GM12865 (cell line): Measurements from ENCODE around the gene PON1.
A peak's percentile ranks its signal among the peaks of the same experiment; 100 is the strongest.

Experiments used
- DNase-seq: peaks from one replicate; pipeline ENCODE4 v3.0.0; 2010; ENCODE audit warnings: low read depth
- H3K4me3 ChIP-seq: 2 replicates; pipeline ENCODE4 v1.5.1; 2011; ENCODE audit warnings: mild to moderate bottlenecking, low read depth, low read length, control low read depth
- TF ChIP-seq, protein P1 (sequence below): IDR thresholded peaks from 2 replicates; pipeline ENCODE4 v1.5.1; 2011; ENCODE audit warnings: low read length, control low read depth, low read depth, inconsistent platforms; ENCODE audit not compliant: insufficient read depth; ENCODE audit errors: missing control alignments

Gene PON1

DNA sequence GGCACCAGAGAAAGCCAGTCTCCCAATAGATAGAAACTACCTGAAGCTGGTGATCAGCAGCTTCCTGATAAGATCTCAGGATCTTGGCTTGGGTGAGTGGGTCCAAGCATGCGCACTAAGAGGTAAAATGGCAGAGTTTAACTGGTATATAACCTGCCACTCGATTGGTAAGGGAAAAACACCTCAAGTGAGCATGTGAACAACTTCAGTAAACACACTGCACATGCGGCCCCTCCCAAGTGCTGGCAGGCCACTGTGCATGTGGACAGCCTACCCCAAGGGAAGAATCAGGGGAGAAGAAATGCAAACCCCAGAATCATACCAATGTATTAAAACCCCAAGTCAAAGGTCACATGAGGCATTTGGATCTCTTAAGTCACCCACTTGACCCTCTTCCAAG is 17.7 kb upstream of the PON1 start:
- H3K4me3 ChIP-seq, result no peak overlapping the region
- DNase-seq, result no peak
- TF ChIP-seq, protein P1, sequence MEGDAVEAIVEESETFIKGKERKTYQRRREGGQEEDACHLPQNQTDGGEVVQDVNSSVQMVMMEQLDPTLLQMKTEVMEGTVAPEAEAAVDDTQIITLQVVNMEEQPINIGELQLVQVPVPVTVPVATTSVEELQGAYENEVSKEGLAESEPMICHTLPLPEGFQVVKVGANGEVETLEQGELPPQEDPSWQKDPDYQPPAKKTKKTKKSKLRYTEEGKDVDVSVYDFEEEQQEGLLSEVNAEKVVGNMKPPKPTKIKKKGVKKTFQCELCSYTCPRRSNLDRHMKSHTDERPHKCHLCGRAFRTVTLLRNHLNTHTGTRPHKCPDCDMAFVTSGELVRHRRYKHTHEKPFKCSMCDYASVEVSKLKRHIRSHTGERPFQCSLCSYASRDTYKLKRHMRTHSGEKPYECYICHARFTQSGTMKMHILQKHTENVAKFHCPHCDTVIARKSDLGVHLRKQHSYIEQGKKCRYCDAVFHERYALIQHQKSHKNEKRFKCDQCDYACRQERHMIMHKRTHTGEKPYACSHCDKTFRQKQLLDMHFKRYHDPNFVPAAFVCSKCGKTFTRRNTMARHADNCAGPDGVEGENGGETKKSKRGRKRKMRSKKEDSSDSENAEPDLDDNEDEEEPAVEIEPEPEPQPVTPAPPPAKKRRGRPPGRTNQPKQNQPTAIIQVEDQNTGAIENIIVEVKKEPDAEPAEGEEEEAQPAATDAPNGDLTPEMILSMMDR, result no peak

DNA sequence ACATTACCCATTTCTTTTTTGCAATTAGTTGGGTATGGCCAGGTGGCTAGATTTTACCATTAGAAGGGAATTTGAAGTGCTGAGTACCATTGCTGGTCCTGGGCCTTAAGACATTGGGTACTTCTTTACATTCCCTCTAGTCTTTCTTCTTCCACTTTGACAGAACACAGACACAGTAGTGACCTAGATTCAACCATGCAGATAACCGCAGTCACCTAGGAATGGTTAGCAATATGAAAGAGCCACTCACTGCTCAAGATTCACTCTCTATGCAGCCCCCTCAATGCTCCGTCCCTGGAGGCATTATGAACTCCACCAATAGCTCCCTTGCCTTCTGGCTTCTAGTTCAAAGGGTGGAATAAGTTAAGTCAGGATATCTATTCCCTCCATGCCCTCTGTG is 16.2 kb upstream of the PON1 start:
- H3K4me3 ChIP-seq, result no peak overlapping the region
- DNase-seq, result no peak
- TF ChIP-seq, protein P1, result no peak

DNA sequence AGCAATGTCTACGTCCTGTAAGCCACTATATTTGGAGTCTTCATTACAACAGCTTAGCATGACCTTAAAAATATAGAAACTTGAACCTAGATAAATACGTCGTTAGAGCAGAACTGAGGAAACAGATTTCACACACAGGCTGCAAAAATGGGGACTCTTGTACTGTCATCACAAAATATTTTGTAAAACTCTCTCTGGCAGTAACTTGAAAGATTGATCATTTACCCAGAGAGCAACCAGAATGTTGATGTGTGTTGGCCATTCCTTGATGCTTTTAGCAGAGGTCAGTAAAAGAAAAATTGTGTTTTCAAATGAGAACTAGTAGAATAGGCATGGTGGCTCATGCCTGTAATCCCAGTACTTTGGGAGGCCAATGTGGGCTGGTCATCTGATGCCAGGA is 14.5 kb upstream of the PON1 start:
- TF ChIP-seq, protein P1, result no peak
- H3K4me3 ChIP-seq, result no peak overlapping the region
- no peak for DNase-seq

DNA sequence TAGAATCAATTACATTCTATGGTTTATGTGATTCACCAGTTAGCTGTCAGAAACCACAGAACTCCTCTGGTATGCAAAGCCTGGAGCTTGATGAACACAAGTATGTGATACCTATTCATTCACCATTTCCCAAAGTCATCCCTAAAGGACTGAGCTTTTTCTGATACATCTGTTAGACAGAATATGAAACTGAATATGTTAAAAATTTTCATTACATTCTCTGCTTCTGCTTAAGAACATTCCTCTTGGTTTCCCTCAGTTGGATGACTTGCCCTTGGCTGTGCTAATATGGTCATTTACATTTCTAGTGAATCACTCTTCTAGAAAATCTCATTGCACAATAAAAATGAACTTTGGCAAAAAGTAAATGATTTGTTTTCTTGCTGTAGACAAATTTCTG is 10.8 kb upstream of the PON1 start:
- TF ChIP-seq, protein P1, result no peak
- DNase-seq, result no peak
- H3K4me3 ChIP-seq, result no peak overlapping the region

DNA sequence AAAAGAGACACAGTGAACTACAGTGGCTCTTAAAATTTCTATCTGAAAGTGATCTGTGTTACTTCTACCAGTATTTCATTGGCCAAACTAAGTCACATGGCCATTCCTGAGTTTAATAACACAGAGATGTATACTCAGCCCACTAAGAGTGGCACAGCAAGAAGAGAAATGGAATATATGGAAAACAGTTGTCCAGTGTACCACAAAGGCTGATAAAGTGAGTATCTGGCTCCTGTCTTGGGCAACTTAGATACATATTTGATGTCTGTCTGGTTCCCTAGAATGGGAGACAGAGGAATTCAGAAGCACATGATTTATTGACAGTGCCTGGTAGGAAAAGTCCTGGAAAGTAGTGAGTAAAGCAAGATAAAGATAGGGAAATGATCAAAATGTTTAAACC is 10.1 kb upstream of the PON1 start:
- DNase-seq, result no peak
- TF ChIP-seq, protein P1, result no peak
- no peak overlapping the region for H3K4me3 ChIP-seq

DNA sequence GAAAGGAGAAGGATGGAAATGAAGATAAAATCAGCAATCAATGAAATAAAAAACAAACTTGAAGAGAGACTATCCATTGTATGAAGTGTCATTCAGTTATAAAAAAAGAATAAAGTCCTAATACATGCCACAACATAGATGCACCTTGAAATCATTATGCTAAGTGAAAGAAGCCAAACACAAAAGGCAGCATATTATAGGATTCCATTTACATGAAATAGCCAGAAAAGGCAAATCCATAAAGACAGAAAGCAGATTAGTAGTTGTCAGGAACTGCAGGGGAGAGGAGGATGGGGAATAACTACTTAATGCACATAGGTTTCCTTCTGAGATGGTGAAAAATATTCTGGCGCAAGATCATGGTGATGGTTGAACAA is 6.6 kb upstream of the PON1 start:
- TF ChIP-seq, protein P1, result no peak
- no peak for DNase-seq
- H3K4me3 ChIP-seq, result 0 out of 2 replicates have a peak overlapping the region, but pooled peaks have one; percentile 5

DNA sequence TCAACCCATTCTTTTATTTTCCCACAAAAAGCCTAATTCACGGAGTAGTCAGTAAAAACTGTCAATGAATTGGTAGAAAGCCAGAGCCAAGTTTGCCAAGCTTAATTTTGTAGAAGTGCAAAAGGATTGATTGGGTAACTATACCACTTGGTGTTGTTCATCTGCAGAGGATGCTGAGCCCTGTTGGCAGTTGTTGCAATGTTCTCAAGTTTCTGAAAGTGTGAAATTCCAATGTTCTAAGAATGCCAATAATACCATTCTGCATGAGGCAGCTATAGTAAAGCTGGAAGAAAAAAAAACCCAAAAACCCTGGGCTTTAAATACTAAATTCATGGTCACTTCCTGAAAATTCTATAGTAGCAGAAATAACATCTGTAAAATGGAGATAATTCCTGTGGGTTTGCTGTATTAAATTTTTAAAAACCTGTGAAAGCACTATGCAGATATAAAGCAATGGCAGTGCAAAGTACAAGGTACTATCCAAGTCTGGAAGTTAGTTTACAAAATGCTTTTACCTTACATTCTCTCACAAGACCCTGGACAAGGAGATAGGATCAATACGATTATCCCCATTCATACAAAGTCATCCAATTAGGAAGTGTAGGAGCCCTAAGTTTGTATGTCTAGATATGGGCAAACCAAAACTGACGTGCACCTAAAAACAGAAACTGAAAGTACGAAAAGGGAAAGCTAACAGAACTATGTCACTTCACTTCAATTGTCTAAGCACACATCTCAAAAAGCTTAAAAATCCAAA is 6.0 kb upstream of the PON1 start:
- DNase-seq, result peak; percentile 41
- peak overlapping the region; percentile 10; the same call in 1 of the 2 replicates for H3K4me3 ChIP-seq
- TF ChIP-seq, protein P1, result no peak
